Measurements from ENCODE around the gene HEG1. TPM values are rescaled to one million over a fixed set of nuclear protein-coding genes. Genes with fewer than 3 reads are reported as not detected.
A peak's percentile ranks its signal among the peaks of the same experiment; 100 is the strongest.
"Not testable (repeated sequence)": the region's sequence is repeated elsewhere in the genome, so short reads cannot be mapped to it uniquely, and the experiment has no call there.

HEG1 gene, protein sequence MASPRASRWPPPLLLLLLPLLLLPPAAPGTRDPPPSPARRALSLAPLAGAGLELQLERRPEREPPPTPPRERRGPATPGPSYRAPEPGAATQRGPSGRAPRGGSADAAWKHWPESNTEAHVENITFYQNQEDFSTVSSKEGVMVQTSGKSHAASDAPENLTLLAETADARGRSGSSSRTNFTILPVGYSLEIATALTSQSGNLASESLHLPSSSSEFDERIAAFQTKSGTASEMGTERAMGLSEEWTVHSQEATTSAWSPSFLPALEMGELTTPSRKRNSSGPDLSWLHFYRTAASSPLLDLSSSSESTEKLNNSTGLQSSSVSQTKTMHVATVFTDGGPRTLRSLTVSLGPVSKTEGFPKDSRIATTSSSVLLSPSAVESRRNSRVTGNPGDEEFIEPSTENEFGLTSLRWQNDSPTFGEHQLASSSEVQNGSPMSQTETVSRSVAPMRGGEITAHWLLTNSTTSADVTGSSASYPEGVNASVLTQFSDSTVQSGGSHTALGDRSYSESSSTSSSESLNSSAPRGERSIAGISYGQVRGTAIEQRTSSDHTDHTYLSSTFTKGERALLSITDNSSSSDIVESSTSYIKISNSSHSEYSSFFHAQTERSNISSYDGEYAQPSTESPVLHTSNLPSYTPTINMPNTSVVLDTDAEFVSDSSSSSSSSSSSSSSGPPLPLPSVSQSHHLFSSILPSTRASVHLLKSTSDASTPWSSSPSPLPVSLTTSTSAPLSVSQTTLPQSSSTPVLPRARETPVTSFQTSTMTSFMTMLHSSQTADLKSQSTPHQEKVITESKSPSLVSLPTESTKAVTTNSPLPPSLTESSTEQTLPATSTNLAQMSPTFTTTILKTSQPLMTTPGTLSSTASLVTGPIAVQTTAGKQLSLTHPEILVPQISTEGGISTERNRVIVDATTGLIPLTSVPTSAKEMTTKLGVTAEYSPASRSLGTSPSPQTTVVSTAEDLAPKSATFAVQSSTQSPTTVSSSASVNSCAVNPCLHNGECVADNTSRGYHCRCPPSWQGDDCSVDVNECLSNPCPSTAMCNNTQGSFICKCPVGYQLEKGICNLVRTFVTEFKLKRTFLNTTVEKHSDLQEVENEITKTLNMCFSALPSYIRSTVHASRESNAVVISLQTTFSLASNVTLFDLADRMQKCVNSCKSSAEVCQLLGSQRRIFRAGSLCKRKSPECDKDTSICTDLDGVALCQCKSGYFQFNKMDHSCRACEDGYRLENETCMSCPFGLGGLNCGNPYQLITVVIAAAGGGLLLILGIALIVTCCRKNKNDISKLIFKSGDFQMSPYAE (N-terminal part only)
- total RNA-seq = 78.3 TPM

DNA sequence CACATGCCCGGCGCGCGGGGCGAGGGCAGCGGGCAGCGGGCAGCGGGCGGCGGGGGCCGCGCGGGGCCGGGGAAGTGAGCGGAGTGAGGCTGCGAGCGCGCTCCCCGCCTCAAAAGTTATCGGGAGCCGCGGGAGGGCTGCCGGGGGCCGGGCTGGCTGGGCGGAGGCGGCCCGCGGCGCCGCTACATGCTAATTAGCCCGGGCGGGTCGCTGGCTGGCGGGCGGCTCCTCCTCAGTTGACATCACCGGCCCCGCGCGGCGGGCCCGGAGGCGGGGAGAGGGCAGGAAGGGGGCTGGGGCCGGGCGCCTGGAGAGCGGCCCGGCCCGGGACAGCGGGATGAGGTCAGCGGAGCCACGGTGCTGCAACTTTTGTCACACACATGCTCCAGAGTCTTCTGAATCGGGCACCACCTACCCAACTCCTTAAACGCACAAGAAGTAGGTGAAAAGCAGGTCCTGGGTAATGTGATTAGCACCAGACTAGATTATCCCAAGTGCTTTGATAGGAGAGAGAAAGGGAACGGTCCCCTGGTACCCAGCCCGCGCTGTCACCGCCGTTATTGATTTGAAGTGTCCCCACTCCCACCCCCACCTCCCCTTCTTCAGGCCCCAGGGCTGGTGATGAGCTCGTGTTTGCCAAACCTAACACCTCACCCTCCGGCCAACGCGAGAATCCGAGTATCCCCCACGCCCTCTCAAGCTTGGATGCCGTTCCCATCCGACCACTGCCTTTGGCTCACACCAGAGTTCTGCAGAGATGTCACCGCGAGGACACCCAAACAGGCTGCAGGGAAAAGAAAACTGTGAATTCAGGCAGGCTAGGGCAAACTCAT, at the start of gene HEG1:
HEG1 (minus strand) TSS at position 85 of the 833 bp plus-strand sequence. CDS start 107 bp downstream, outside the sequence.
- peak; percentile 87 for DNase-seq (ENCODE audit: low spot score)

DNA sequence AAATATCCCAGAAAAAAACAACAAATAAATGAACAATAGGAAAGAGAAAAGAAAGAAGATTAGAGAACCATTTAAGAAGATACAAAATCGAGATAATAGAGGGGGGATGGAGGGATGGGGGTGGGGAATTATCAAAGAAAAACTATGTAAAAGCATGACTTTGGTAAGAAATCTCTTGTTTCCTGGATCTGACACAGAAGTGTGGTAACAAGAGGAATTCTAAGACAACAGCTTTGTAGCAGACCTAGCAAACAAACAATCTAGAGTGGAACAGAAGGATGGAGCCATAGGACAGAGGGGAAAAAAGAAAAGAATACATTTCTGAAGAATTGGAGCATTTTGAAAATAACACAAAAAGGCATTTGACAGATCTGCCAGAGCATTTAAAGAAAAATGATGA, 49.3 kb upstream of the HEG1 start:
- DNase-seq (ENCODE audit: low spot score) = no peak

DNA sequence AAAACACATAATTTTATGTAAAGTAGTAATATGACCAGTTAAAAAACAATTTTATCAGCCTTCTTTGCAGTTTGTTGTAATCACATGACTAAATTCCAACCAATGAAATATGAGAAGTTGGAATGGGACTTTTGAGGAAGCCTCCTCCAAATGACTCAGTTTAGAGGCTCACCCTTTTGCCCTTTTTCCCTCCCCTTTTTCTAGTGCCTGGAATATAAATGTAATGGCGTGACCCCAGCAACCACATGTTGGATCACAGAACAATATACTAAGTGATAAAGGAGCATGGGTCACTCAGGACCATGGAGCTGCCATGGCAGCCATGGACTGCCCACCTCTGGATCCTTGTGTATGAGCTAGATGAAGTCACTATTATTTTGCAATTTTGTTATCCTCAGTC, 48.8 kb upstream of the HEG1 start:
- no peak for DNase-seq (ENCODE audit: low spot score)

DNA sequence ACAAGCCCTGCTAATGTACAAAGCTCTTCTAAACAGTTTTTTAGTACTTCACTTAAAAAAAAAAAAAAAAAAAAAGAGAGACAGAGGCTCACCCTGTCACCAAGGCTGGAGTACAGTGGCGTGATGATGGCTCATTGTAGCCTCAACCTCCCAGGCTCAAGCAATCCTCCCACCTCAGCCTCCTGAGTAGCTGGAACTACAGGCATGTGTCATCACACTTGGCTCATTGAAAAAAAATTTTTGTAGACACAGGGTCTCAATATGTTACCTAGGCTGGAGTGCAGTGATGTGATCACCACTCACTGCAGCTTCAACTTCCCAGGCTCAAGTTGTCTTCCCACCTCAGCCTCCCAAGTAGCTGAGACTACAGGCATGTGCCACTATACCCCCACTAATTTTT, 47.6 kb upstream of the HEG1 start:
- DNase-seq (ENCODE audit: low spot score) = no peak

DNA sequence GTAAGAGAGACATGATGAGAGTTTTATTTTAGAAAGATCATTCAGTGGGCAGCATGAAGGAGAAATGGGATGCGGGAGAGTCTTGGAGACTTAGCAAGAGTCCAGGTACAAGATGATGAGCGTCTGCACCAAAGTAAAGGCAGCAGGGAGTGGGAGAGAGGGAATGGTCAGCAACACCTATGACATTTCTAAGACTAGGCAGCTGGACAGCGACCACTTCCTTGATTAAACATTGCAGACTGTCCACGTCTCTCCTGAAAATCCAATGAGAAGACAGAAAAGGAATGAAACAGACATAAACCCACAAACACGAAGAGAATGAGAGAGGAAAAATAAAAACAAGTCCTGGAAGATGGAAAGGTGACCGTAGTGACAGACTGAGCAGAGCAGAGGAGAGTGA, 46.7 kb upstream of the HEG1 start:
- DNase-seq (ENCODE audit: low spot score) = no peak

DNA sequence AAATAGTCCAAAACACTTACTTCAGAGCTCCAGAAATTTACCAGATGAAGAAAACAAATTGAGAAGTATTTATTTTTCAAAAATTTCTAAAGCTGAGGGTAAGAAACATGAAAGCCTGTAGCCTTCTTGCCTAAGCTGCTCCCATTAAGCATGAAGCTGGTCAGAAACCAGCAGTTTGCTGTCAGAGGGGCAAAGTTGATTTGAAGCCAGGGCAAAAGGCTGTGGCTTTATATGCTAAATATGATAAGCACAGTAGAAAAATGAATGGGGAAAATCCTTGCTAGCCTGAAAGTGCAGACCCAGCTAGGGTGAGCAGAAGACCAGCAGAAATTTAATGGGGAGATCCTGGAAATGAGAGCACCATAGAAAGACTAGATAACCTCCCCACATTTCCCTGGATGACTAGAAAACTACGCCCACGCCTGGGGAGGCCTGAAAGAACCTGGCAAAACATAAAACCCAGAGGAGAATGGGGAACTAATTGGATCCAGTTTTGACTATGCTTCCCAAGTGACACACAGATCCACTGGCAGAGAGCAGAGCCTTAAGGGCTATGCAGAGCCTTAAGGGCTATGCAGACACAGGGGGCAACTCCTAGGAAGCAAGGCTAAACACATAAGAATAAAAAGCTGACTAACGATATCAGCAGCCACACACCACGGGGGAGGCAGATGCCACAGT, 43.0 kb upstream of the HEG1 start:
- no peak for DNase-seq (ENCODE audit: low spot score)

DNA sequence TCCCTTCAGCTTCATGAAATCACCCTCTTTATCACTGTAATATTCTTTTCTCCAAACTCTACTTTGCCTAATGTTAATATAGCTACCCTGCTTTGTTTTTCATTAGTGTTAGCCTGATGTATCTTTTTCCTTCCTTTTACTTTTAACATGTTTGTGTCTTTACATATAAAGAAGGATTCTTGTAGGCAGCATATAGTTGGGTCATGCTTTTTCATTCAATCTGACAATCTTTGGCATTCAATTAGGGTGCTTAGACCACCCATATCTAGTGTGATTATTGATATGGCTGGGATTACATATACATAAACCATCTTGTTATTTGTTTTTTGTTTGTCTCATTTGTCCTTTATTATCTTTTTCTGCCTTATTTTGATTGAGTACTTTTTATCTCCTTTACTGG, 34.9 kb upstream of the HEG1 start:
- no peak for DNase-seq (ENCODE audit: low spot score)

DNA sequence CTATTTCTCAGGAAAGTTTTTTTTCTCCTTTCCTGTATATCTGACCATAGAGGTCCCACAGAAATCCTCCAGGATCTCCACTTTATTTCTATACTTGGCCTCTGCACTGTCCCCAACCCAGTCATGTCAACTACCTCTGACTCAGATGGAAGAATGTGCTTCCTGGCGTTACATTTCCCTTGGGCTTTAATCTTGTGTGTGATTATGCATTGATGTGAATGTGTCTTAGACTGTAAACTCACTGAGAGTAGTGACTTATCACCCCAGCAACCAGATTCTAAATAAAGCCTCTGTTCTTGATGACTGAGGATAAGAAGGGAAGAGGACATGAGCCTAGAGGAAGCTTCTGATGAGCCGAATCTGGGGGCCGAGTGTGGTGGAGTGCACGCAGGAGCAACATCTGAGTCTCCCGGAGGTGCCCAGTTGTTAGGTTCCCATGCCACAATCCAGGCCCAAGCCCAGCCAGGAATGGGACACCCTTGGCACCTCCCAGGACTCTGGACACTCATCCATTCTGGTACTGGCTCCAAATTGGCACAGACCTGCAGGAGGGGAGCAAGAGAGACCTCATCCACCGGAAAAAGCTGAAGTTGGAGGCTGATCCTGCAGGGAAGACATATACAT, 32.1 kb upstream of the HEG1 start:
- DNase-seq (ENCODE audit: low spot score) = peak; percentile 14

DNA sequence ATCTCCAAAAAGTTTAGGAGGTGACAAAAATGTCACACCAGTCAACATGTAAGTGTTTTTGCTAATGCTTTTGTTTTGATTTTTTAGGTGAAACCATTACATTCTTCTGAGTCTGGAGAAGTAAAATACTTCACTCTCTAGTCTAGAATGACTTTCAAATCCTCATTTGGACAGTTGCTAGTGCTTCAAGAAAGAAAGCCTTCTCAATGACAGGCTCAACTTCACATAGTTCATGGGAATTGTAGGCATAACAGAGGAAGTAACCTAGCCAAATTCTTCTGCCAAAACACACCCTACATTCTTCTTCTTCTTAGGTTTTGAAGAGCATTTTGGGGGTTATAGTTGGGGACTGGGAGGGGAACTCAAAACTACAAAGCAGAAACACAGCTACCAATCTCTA, 29.4 kb upstream of the HEG1 start:
- DNase-seq (ENCODE audit: low spot score) = no peak

DNA sequence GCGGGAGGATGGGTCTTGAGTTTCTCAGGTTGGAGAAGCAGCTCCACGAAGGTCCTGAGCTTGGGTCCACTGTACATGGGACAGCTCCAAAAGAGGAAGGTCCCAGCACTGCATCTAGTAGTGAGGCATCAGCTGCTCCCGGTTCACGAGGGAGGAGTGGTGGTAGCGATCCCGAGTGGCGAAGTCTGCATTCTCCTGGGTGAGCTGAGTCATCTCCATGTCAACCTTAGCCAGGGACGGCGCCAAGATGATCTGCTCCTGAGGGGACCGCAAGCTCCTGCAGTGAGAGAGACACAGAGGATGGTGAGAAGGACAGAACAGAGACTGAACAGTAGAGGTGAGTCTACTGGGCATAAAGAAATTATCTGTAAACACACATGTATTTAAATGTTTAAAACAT, 28.0 kb upstream of the HEG1 start:
- no peak for DNase-seq (ENCODE audit: low spot score)

DNA sequence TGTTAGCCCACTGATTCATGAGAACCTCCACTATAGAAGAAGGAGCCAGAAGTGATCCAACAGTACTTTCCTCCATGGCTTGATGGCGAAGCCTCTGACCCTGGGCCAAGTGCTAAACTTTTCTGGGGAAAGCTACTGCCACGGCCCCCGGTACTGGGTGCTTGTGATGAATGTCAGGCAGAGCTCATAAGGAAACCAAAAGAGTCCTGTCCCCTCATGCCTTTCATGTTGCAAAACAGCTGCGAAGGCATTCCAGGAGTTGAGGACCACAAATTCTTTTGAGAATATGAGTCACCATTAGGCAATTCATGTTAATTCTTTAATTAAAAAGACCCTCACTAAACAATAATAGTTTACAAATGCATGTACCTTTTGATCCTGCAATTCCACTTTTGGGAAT, 26.5 kb upstream of the HEG1 start:
- not testable (repeated sequence) for DNase-seq (ENCODE audit: low spot score)

DNA sequence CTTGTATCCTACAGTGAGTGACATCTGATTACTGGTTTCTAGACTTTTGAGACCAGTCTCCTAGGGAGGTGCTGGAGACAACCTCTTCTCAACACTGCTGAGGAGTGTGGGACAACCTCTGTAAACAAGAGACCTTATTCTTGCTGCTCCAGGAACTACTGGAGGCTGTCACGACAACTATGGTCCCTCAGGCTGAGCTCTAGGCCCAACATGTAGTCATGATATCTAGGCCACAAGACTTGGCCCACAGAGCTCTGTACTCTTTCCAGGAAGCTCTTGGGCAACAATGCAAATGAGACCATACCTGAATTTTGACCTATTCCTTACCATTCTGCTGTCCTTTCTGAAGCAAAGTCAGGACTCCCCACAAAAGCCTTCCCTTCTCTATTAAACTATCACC, 24.3 kb upstream of the HEG1 start:
- no peak for DNase-seq (ENCODE audit: low spot score)

DNA sequence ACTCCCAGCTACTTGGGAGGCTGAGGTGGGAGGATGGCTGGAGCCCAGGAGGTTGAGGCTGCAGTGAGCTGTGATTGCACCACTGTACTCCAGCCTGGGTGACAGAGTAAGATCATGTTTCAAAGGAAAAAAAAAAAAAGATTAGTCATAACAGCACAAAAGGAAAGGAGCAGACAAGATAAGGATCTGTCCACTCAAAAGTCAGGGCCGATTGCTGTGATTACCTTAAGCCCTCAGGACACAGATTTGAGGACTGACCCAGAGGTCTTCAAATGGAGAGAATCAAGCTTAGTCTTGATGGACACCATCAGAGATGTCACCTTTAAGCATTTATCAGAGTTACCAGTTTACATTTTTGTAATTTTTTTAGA, 23.9 kb upstream of the HEG1 start:
- no peak for DNase-seq (ENCODE audit: low spot score)

DNA sequence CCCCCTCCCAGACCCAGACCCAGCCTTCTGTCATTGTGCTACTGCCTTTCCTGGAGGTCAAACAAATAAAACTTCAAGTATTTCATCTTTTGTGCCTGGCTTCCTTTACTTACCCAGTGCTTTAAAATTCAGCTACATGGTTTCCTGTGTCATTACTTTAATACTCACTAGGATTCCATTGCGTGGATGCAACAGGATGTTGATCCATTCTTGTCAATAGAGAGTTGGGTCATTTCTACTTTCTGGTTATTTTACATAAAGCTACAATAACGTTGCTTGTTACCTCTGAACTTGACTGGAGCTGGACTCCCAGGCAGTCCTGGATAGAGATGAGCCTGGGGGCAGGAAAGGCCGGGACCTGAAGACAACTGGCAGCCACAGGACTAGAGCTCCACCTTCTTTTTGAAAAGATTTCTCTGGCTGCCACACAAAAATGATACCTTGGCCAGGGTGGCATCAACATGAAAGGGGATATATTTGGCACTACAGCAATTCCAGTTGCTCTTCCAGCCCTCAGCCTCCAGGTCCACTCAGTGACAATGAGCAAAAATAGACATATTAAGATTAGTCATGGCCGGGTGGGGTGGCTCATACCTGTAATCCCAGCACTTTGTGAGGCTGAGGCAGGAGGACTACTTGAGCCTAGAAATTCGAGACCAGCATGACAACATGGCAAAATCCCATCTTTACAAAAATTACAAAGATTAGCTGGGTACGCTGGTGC, 23.3 kb upstream of the HEG1 start:
- DNase-seq (ENCODE audit: low spot score) = no peak

DNA sequence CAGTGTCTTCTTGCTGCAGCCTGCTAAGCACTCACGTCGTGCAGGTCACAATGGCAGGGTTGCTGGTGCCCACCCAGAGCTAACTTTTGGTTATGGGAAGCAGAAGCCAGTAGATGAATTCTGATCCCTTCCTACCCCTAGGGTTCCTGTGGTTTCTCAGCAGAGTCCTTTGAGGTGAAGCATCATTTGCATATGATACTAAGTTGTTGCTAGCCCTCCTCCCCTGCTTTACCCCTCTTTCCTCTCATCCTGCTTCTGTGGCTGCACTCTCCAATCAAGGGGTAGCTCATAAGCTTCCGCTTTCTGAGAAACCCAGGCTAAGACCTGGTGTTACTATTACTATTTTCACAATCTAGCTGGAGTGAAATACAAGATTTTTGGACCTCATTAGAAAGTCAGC, 22.1 kb upstream of the HEG1 start:
- no peak for DNase-seq (ENCODE audit: low spot score)

DNA sequence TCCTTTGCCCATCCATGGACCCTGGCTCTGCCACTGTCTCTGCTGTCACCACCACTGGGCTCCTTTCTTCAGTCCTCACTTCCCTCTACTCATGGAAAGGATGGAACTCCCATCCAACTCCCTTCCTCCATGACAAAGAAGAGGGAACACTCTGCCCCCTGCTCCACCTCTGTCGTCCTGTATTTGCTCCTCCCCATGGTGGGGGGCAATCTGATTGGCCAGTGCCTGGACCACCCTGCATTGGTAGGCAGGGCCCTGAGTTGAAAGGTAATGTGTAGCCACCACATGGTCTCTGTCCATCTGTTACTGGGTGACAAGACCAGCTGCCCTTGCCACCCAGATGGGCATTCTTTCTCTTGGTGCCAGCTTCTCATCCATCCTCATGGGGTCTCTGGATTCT, 20.7 kb upstream of the HEG1 start:
- DNase-seq (ENCODE audit: low spot score) = no peak

DNA sequence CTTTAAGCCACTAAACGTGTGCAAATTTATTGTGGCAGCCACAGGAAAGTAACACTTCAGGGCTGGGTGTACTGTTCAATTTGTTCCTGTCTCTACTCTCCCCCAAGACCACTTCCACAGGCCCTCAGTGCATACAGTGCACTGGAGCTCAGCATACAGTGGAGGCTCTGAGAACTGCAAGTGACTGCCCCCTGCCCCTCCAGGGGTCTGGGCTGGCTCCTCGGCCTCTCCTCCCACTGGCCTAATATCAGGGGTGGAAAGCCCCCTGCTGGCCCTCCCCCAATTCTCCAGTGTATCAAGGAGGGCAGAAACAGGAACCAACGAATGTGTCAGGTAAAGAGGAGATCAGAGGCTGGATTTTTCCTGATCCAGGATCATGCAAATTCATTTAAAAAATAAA, 19.9 kb upstream of the HEG1 start:
- DNase-seq (ENCODE audit: low spot score) = no peak

DNA sequence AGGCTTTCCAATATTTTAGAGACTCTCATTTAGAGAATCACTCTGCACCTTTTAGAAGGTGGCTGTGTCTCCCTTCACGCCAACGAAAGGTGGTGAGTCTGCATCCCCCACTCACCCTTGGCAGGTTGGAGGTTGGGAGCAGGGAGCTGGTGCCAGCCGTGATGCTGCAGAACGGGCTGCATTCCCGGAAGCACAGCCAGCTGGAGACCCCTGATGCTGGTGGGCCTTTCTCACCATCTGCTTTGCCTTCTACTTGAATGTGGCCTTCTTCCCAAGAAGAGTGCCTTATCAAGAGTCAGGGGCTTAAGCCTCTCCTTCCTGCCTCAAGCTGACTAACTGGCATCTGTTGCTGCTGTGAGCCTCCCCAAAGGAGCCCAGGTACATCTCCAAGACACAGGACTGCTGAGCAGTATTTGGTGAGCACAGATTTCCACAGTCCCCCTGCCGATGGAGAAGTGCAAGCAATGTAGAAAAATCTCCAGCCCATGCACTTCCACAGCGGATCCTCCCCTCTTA, 17.7 kb upstream of the HEG1 start:
- peak; percentile 12 for DNase-seq (ENCODE audit: low spot score)

DNA sequence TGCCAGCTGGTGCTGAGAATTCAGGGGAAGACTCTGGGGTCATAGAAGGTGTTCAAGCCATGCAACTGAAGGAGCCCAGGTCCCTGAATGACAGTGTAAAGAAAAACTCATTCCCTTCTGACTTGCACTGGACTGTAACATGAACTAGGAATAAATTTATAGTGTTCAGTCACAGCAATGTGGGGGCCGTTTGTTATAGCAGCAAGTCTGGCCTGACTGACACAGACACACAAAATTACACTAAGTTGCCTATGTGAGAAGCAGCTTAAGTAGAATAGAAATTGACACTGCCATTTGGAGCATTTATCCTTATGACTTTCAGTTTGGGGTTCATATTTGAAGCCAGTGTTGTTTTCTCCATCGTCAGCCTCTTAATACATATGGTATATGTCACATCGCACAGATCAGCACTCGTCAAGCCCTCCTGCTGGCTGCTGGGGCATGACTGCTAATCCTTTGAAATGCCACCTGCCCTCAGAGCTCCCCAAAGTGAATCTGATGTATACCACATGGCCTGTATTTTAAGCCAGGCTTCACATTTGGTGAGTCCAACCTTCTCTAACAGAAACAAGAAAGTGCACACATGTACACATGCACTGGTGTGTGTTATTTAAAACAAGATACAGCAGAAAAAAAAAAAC, 17.1 kb upstream of the HEG1 start:
- no peak for DNase-seq (ENCODE audit: low spot score)
